ENCODE results near the gene PHF20.
"Not testable (repeated sequence)": the region's sequence is repeated elsewhere in the genome, so short reads cannot be mapped to it uniquely, and the experiment has no call there.

PHF20 gene

DNA sequence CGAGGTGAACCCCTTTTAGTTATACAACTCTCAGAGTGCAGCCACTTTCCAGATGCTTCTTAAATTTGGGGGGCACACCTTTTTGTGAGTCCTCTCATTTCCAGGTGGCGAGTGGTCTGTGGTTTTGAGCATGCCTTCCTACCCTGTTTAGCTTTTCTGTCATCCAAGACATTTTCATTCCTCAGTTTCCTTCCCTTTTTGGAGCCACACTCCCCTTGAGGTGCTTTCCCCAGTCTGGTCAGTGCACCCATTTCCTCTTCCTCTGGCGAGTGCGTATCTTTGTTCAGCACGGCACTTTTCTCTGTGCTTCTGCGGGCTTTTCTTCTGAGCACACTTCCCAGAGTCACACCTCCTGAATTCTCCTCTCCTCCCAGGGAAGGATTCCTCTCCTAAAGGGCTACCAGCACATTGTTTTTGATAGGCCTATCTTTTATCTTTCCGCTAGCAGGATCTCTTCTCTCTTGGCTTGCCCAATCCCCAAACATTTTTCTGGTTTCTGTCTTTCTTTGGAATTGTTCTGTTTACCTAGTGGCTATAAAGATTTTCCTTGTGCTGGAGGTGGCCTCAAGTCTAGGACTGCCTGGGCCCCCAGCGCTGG lies 1.4 kb downstream of the PHF20 start:
- in situ Hi-C loops (cut with MboI; ENCODE audit: low sequenced_read_pairs): no loop called here

DNA sequence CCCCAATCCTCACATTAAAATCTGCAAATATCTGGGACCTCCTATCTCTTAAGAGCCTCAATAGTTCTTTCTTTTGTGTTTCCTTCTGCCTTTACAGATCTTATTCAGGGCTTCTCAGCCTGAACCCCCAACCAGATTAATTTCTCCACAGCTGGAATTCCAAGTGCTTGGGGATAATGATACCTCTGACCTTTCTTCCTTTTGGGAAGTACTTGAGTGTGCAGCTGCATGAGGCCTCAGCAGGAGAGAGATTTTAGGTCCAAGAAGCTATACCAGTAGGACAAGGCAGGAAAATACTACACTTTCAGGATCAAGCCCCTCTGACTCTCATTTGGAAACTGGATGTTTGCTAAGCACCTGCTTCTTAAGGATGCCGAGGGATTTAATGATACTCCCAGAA lies 2.6 kb downstream of the PHF20 start:
- in situ Hi-C loops (cut with MboI; ENCODE audit: low sequenced_read_pairs): no loop called here

DNA sequence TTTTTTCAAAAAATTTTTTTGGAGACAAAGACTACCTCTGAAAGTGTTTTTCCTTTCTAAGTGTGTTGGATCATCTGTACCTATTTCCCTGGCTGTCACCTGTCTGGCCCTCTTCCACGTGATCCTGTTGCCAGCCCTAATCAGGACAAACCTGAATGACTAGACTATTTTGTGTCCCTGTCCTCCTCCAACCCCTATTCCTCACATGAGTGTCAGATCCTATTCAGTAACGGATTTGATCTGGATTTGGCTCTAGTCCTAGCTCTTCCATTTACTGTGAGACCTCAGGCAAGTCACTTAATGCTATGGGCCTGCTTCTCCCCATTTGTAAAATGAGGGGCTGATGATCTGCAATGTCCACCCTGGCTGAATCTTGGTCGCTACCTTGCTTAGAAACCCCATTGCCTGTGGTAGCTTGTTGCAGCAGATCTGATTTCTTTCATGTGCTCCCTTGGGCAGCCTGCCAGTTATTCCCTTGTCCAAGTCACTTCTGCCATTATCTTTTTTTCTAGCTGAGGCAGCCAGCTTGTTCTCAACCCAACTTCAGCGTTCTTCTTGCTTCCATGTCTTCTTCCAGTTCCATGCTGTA lies 4.8 kb downstream of the PHF20 start:
- in situ Hi-C loops (cut with MboI; ENCODE audit: low sequenced_read_pairs): no loop called here

DNA sequence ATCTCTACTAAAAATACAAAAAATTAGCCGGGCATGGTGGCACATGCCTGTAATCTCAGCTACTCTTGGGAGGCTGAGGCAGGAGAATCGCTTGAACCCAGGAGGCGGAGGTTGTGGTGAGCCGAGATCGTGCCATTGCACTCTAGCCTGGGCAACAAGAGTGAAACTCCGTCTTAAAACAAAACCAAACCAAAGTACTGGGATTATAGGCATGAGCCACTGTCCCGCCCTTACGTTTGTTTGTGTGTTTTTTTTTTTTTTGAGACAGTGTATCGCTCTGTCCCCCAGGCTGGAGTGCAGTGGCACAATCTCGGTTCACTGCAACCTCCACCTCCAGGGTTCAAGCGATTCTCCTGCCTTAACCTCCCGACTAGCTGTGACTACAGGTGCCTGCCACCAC lies 12.0 kb downstream of the PHF20 start:
- in situ Hi-C loops (cut with MboI; ENCODE audit: low sequenced_read_pairs): not testable (repeated sequence)

DNA sequence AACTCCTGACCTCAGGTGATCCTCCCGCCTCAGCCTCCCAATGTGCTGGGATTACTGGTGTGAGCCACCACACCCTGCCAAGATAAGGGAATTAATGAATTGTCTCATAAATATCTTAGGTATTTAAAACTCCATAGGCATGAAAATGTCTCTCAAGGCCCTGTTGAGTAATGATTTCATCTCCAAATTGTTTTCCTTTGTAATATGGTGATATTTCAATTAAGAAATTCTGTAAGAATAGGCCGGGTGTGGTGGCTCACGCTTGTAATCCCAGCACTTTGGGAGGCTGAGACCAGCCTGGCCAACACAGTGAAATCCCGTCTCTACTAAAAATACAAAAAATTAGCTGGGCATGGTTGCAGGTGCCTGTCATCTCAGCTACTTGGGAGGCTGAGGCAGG lies 13.7 kb downstream of the PHF20 start:
- in situ Hi-C loops (cut with MboI; ENCODE audit: low sequenced_read_pairs): not testable (repeated sequence)

DNA sequence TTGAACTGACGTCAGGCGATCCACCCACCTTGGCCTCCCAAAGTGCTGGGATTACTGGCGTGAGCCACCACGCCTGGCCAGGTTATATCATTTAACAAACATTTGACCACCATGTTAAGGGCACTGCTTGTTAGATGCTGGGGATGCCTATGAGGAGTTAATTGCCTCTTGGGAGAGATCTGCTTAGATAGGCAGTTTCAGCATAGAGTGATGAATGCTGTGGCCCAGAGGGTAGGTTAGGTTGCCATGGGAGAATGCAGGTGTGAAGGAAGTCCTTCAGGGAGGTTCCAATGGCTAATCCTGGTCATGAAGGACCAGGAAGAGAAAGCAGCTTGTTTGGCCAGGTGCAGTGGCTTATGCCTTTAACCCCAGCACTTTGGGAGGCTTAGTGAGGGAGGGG lies 17.0 kb downstream of the PHF20 start:
- in situ Hi-C loops (cut with MboI; ENCODE audit: low sequenced_read_pairs): no loop called here

DNA sequence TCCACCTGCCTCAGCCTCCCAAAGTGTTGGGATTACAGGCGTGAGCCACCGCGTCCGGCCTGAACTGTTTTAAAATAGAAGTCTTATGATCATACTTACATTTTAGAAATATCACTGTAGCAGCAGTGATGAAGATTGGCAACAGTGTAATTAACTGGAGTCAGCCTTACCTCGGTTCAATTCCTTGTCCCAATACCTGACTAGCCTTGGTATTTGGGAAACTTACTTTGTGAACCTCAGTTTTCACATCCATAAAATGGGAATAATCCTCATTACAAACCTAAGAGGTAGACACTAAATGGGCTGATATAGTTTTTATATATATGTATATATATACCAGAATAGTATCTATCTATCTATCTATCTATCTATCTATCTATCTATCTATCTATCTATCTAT lies 19.3 kb downstream of the PHF20 start:
- in situ Hi-C loops (cut with MboI; ENCODE audit: low sequenced_read_pairs): no loop called here

DNA sequence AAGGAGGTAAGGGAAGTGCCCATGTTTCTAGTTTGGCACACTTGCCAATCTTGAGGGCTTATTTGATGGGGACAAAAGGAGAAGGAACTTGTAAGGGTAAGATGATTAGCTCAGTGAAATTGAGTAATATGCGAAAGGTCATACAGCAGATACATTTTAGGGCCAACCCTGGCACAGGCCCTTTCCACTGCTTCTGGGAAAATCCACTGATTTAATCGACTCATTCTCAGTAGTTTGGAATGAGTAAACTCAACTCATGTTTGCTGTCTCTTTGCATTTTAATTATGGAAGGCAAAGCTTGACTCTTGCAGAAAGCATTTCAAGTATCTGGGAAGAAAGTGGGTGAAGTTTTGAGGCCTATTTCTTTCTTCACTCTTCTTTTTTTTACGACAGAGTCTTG lies 20.0 kb downstream of the PHF20 start:
- in situ Hi-C loops (cut with MboI; ENCODE audit: low sequenced_read_pairs): no loop called here

DNA sequence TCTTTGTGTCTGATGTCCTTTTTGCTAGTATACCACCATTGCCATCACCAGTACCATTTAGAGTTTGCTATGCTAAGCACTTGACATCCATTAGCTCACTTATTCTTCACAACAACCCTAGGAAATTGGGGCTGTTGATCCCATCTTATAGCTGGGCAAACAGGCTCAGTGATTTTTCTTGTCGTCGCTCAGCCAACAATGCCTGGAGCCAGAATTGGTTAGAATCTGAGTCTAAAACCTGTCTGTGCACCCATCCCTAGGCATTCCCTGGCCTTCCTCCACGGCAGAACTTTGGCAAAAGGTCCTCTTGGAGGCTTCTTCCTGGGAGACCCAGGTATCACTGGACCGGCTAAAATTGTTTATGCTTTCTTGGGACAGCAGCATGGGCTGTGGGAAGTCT lies 20.9 kb downstream of the PHF20 start:
- in situ Hi-C loops (cut with MboI; ENCODE audit: low sequenced_read_pairs): no loop called here

DNA sequence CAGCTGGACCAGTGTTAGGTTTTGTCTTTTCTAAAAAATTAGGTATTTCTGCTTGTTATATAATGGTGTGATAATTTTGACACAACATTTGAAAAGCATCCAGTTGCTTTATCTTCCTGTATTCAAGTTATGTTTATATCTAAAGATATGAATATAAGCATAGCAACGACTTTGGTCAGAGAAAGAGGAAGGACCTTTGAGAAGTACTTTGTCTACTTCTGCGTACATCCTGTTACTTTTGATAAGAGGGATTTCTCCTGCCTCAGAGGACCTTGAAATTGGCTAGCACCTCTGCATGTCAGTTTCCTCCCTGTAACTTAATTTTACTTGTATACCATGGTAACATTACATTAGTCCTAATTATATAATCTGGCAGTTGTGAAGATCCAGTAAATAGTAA lies 24.8 kb downstream of the PHF20 start:
- in situ Hi-C loops (cut with MboI; ENCODE audit: low sequenced_read_pairs): no loop called here

DNA sequence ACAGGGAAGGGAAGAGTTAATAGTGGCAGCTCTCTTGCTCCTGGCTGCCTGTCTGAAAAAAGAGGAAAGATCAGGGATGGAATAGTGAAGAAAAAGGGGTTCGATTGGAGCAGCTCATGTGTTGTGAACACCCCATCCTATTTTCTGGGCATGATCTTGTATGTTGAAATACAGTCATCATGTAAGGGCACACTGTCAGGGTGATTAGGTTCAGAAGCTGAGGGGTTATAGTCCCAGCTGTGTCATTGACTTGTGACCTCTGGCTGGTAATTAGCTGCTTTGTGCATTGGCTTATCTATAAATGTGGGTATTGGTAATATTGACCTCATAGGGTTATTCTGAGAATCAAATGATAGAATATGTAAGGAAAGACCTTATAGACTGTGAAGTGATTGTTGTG lies 30.1 kb downstream of the PHF20 start:
- in situ Hi-C loops (cut with MboI; ENCODE audit: low sequenced_read_pairs): no loop called here

DNA sequence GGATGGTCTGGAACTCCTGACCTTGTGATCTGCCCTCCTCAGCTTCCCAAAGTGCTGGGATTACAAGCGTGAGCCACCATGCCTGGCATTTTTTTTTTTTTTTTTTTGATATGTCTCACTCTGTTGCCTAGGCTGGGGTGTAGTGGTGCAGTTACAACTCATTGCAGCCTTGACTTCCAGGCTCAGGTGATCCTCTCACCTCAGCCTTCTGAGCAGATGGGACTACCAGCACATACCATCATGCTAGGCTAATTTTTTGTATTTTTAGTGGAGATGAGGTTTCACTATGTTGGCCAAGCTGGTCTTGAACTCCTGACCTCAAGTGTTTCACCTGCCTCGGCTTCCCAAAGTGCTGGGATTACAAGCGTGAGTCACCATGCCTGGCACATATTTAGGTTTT lies 34.3 kb downstream of the PHF20 start:
- in situ Hi-C loops (cut with MboI; ENCODE audit: low sequenced_read_pairs): no loop called here

DNA sequence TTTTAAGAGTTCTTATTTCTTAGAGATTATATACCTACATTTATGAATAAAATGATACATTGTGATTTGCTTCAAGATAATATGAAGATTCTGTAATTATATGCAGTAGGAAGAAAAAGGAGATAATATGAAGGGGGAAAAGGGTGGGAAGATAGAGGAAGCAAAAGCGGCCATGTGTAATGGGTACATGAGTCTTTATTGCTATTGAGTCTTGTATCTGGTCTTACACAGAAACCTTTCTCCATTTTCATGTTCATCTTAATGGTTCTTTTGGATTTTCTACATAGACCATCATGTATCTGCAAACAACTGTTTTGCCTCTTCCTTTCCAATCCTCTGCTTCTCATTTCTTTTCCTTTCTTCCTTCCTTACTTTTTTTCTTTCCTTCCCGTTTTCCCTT lies 36.1 kb downstream of the PHF20 start:
- in situ Hi-C loops (cut with MboI; ENCODE audit: low sequenced_read_pairs): no loop called here

DNA sequence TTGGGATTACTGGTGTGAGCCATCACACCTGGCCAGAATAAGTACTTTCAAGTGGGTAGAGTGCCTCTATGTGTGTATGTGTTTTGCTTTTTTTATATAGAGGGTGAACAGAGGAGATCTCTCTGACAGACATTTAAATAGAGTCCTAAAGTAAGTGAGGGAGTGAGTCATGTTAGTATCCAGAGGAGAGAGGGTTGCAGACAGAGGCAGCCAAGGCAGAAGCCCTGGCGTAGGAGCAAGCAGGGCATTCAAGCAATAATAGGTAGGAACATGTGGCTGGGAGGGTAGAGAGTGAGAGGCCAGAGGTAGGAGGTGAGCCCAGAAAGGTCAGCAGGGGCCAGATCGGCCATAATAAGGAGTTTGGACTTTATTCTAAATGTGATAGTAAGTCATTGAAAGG lies 48.9 kb downstream of the PHF20 start:
- in situ Hi-C loops (cut with MboI; ENCODE audit: low sequenced_read_pairs): no loop called here

DNA sequence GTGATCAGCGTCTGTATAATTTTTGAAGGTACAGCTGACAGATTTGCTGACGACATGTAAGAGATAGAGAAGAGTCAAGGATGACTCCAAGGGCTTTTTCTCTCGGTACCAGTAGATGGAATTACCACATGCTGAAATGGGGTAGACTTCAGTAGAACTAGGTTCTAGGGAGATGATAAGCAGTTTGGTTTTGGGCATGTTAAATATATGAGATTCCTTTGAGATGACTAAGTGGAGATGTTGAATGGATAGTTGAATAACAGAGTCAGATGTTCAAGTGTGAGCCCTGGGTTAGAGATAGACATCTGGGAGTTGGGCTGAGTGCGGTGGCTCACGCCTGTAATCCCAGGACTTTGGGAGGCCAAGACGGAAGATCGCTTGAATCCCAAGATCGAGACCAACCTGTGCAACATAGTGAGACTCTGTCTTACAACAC lies 50.0 kb downstream of the PHF20 start:
- in situ Hi-C loops (cut with MboI; ENCODE audit: low sequenced_read_pairs): no loop called here

DNA sequence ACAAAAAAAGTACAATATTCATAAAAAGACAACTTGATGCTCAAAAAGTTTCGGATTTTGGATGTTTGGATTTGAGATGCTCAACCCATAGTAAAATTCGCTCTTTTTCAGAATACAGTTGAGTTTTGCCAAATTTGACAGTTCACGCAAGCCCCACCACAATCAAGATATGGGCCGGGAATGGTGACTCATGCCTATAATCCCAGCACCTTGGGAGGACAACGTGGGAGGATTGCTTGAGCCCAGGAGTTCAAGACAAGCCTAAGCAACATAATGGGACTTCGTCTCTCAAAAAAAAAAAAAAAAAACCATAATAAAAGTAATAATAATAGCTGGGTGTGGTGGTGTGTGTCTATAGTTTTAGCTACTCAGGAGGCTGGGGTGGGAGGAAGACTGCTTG lies 51.3 kb downstream of the PHF20 start:
- in situ Hi-C loops (cut with MboI; ENCODE audit: low sequenced_read_pairs): no loop called here

DNA sequence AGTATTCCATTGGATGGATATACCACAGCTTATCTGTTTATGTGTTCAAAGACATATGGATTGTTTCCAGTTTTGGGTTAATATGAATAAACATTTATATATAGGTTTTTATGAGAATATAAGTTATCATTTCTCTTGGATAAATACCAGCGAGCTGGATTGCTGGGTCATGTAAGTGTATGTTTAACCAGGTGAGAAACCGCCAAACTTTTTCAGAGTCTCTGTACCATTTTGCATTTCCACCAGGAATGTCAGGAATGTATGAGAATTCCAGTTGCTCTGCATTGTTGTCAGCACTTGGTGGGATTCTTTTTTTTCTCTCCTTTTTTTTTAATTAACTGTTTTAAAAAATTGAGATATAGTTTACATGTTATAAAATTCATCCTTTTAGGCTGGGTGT lies 52.1 kb downstream of the PHF20 start:
- in situ Hi-C loops (cut with MboI; ENCODE audit: low sequenced_read_pairs): no loop called here

DNA sequence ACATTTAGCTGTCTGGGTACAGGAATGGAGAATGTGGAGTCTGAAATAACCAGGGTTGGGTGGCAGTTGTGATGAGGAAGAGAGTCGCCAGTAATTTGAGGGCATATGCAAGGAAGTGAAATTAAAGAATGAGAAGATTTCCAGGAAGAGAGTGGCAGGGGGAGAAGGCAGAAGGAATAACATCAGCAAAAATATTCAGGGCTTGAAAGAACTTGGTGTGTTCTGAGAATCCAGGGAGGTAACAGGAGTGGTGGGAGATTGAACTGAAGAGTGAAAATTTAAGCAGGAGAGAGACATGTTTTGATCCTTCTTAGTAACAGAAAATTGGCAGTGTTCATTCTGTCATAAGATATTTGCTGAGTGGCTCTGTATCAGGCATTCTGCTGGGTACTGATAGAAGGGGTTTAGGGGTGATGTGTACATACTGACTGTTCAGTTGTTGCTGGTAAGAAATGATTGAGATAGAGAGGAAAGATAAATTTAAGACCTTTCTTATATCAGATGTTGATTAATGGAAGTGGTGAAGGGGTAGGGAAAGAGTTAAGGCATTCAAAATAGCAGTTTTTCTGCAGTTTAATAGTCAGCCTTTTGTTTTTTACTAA lies 54.7 kb downstream of the PHF20 start:
- in situ Hi-C loops (cut with MboI; ENCODE audit: low sequenced_read_pairs): no loop called here

DNA sequence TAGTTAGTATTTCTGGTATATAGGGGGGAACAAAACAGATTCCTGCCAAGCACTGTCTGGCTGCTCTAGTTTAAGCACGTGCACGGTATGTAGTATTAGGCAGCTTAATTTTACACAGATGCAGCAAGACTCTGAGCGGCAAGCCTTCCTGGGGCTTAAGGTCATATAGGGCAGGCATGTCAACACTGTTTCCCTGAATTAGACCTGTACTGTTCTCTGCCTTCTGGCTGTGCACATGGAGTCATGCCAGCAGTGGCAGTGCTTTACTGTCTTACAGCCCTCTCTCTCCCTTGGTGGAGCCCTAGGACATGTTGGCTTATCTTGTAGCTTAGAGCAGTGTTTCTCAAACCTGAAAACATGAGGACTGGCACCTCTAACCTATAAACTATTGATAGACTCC lies 56.6 kb downstream of the PHF20 start:
- in situ Hi-C loops (cut with MboI; ENCODE audit: low sequenced_read_pairs): no loop called here

DNA sequence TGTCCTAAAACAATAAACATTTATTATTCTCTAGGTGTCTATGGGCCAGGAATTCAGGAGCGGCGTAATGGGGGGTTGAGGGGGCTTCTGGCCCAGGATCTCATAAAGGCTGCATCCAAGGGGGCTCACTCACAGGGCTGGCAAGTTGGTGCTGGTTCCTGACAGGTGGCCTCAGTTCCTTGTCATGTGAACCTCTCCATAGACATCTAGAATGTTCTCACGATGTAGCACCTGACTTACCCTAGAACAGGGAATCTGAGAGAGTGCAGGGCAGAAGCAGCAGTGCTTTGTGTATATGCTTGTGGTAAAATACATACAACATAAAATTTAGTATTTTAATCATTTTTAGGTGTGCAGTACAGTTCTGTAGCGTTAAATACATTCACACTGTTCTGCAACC lies 57.1 kb downstream of the PHF20 start:
- in situ Hi-C loops (cut with MboI; ENCODE audit: low sequenced_read_pairs): no loop called here

DNA sequence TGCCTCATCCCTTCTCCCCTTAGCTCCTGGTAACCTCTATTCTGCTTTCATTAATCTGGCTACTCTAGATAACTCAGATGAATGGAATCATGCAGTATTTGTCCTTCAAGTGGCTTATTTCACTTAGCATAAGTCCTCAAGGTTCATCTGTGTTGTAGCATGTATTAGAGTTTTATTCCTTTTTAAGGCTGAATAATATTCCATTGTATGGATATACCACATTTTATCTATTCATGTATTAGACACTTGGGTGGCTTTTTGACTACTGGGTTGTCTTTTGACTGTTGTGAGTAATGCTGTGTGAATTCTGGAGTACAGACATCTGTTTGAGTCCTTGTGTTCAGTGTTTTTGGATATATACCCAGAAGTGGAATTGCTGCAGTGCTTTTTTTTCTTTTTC lies 58.4 kb downstream of the PHF20 start:
- in situ Hi-C loops (cut with MboI; ENCODE audit: low sequenced_read_pairs): no loop called here

DNA sequence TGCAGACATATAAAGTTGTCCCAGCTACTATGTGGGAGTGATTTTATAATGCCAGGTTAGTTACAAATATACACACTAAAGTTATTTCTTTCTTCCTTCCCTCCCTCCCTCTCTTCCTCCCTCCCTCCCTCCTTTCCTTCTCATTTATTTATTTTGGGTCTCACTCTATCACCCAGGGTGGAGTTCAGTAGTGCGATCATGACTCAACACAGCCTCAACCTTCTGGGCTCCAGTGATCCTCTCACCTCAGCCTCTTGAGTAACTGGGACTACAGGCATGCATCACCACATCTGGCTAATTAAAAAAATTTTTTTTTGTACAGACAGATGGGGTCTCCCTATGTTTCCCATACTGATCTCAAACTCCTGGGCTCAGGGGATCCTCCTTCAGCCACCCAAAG lies 59.2 kb downstream of the PHF20 start:
- in situ Hi-C loops (cut with MboI; ENCODE audit: low sequenced_read_pairs): no loop called here

DNA sequence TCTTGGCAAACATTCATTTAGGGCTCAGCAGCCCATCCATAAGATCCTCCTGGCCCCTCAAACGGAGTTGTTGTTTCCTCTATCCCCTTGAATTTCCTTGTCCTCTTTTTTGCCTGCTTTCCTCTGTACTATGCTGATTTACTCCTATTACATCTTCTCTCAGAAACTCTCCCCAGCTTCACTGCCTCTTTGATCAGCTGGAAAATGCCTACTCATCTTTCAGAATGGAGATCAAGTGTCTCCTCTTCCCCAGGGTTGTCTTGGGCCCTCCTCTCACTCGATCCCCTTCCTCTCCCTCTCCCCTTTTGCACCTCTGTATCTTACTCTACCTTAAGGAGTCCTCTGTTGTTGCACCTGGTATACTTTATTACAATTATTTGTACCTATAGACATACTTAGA lies 60.2 kb downstream of the PHF20 start:
- in situ Hi-C loops (cut with MboI; ENCODE audit: low sequenced_read_pairs): no loop called here

Data from HL-60/S4 treated with phorbol 12-myristate 13-acetate at 8.2 ng/mL for 4 days and 3 days (cell line).